GM19468 (cell line): ENCODE results near the gene ATP10A.
"Not testable (repeated sequence)": the region's sequence is repeated elsewhere in the genome, so short reads cannot be mapped to it uniquely, and the experiment has no call there.

Experiments used
- ATAC-seq: cut with Tn5 transposase; IDR thresholded peaks from one replicate; pipeline ENCODE4 v1.9.1; 2021; ENCODE audit warnings: mild to moderate bottlenecking, moderate library complexity, moderate number of reproducible peaks; ENCODE audit not compliant: unreplicated experiment; ENCODE audit errors: extremely low read depth

The ATP10A gene

GRCh38 chr15:25759421-25759820 is 103.7 kb downstream of the ATP10A start:
- ATAC-seq, result no peak

DNA sequence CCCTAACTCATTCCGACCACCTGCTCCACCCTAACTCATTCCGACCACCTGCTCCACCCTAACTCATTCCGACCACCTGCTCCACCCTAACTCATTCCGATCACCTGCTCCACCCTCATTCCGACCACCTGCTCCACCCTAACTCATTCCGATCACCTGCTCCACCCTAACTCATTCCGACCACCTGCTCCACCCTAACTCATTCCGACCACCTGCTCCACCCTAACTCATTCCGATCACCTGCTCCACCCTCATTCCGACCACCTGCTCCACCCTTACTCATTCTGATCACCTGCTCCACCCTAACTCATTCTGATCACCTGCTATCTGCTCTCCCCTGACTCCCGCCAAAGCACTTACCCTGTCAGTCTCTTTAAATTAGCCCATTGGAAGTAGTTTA is 104.5 kb downstream of the ATP10A start:
- not testable (repeated sequence) for ATAC-seq

- ATAC-seq, result no peak
Measured at GRCh38 chr15:25743548-25744275, 119.4 kb downstream of the ATP10A start.

DNA sequence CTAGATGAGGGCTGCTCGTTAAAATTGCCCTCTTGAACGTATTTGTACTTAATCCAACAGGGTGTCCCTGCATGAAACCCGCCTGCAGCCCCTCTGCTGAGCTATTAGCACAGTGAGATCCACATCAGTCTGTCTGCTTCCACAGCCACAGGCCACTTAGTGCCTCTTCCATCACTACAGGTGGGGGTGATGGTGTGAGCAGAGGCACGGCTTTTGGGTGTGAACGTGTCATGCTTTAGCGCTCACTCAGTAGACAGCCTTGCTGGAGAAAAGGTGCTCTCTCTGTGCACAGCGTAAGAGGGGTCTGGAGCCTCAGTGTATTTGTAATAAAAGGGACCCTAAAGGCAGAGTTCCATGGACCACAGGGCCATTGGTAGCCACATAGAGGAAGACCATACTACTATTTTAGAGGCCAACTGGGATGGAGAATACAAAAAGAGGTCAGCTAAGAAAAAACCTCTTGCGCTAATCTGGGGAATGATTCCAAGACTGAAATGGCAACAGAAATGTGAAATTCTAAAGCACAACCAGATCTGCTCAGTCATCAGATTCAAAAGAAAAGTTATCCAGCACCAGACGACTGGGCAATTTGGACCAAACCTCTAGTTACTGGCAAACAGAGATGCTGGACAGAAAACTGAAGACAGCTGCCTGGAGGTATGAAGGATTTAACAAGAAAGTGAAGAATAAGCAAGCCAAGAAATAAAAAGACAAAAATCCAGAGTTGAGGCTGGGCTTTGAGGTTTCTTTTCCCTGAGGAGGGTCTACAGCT is 120.2 kb downstream of the ATP10A start:
- no peak for ATAC-seq

DNA sequence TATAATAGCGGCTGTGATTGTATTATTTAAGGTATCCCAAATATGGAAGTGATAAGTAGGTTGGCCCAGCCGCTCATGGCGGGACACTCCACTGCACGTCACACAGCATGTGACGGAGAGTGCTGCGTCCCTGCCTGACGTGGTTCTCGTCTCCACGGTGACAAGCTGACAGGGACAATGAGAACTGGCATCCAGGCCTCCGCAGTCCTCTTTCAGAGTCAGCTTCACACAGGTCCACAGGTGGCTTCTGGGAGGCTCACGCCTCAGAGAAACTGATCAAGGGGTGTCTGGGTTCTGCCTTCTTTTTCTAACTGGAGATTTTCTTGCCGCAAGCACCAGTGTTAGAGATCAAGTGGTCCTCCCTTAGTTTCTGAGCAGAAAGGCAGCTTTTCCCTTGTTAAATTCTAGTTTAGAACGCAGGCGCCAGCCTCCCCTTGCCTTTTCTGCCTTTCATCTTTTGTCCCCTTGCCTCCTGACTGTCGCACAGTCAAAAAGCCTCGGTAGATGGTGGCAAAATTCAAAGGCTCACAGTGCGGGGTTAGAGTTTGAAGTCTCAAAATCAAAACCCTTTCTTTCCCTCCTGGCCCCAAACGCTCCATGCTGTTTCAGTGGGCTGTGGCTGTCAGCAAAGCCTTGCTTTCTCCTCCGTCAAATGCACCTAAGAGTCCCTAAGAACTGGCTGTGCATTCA is 120.9 kb downstream of the ATP10A start:
- no peak for ATAC-seq

DNA sequence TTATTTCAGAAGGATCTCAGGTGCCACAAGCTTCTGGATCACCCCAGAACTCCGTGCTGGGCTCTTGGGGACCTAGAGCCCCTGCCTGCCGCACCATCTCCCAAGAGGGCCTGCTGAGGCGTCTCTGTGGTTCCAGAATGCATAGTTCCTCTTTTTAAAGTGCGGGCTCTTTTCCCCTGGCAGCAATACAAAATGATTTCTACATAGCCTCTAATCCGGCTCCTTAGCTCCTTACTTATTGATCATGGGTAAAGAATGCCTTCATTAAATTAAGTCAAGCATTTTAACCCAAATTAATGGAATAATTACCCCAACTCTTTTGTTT is 121.9 kb downstream of the ATP10A start:
- no peak for ATAC-seq

DNA sequence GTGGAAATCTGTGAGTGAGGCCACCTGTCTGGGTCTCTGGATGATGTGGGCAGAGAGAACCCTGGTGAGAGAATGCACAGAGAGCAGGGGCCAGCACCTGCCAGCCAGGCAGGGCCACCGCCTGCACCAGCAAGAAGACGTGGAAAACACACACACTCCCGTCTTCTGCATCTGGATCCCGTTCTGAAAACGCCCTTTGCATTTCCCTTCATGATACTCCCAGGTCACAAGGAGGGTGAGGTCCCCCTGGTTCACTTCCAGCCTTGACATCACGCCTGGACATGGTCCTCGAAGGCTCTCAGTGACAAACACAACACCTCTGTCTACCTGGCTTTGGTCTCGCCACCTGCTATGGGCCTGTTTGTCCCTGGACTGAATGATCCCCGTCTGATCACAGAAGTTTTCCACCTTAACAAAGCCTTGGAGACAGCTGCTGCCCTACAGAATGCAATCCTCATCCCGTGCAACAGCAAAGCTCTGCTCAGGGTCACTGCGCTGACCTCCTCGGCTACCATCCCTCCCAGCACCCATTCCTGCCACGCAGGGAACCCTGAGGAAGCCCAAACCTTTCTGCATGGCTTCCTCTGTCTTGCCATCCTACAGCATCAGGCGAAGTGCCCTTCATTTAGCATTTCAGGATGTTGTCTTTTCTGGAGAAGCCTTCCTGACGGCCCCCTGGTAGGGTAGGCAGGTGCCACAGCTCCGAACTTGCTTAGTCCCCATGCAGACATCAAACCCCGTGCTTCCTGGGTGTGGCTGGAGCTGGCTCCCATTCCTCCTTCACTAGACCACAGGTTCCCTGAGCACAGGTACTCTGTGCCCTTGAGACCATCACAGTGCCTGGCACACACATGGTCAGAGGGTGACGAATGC is 122.5 kb downstream of the ATP10A start:
- ATAC-seq, result no peak

DNA sequence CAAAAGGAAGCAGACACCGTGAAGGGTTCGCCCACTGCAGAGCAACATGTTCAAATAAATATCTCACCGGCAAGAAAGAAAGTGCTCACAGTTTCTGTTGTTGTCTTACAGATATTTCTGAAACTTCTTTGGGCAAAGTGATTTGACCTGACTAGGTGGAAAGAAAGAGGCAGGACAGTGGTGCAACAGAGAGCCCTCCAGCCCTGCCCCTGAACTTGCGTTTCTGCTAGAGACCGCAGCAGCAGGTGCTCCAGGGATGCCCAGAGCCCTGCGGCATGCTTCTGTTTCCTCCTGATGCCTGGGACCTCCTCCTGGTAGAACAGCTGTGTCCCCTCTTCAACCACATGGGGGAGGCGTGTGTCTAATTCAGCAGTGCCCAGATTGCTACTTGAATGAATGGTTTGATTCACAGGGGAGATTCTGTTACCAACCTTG is 123.4 kb downstream of the ATP10A start:
- ATAC-seq, result no peak

GRCh38 chr15:25738171-25738965 is 124.8 kb downstream of the ATP10A start:
- ATAC-seq, result no peak

- ATAC-seq, result no peak
Measured at GRCh38 chr15:25737218-25737643, 125.9 kb downstream of the ATP10A start.

DNA sequence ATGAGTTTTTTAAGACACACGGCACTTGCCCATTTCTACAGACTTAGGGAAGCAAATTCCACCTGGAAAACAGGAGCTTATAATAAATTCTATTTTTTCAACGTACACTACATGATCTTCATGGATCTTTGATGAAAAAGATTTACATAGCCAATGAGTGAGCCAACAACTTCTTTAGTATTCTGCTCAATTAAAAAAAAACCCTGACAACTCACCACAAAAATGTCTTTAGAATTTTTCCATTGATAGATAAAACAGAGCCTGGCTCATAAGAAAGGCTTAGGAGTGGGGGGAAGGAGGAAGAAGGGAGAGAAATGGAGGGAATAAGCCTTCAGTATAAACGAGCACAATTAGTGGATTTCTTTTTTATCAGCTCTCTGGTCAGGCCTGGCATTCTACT is 126.7 kb downstream of the ATP10A start:
- ATAC-seq, result no peak

- no peak for ATAC-seq
Measured at GRCh38 chr15:25735550-25736384, 127.4 kb downstream of the ATP10A start.

- no peak for ATAC-seq
Measured at GRCh38 chr15:25734680-25735355, 128.3 kb downstream of the ATP10A start.

DNA sequence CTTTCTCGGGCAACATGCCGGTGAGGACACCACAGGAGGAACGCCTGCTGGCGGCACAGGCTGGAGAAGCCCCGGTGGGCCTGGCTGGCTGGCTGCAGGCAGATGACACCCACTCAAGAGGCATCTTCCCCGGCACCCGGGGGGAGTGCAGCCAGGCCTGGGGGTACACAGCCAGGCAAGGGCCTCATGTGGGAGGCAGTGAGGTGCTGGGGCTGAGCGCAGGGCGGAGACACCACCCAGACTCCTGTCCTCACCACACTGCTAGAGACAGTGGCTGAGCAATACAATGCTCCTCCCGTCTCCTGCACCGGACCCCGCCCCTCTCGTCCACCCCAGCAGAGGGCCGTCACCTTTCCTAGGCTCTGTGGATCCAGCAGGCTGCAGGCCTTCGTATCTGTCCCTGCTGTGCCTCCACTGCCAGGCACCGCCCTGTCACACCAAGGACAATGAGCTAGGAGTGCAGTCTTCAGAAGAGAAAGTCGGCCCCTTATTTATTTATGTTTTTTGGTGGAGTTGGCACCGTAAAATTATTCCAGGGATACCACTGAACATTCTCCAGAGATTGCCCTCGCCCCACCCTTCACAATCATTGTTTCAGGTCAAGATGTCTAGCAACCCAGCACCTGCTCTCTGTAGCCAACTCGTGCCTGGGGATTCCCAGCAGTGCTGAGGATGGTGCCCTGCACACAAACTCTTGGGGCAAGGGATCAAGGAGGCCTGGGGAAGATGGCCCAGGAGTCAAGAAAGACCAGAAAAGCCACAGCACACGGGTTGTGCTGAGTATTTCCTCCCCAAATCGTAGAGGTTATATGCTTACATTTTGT is 129.1 kb downstream of the ATP10A start:
- no peak for ATAC-seq

- no peak for ATAC-seq
Measured at GRCh38 chr15:25733036-25733855, 129.9 kb downstream of the ATP10A start.

DNA sequence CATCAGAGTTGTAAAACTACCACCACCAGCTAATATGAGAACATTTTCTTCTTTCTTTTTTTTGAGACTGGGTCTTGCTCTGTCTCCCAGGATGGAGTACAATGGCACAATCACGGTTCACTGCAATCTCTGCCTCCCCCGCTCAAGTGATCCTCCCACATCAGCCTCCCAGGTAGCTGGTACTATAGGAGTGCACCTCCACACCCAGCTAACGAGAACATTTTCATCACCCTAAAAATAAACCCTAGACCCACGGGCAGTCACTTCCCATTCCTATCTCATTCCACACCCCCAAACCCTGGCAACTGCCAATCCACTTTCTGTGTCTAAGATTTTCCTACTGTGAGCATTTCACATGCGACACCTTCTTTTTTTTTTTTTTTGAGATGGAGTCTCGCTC is 130.9 kb downstream of the ATP10A start:
- ATAC-seq, result no peak
